ENCODE results near the gene ATRX.

The ATRX gene

GRCh38 chrX:77595848-77596247, 190.2 kb downstream of the ATRX start:
- H3K36me3 ChIP-seq (ENCODE audit: control insufficient read depth in 2 of 2, insufficient read depth in 1 of 2, low read length in 2 of 2): peaks cover 12 to 24% of the 10 kb centered on the region in 2 experiments
- no peaks in the 10 kb centered on the region for H3K4me1 ChIP-seq (ENCODE audit: control insufficient read depth, insufficient read depth, low read length)
- POLR2A ChIA-PET: no interaction called here
- H3K4me3 ChIP-seq (ENCODE audit: low read depth, low read length): no peak overlapping the region
- CTCF ChIA-PET: interaction anchor here (0.6 to 1.1 kb wide), 4 partner anchors 10 to 1040 kb away, joined by 3 to 5 read pairs (median 4); no protein-coding TSS in a partner anchor
- peaks cover 3% of the 10 kb centered on the region; the same call in 1 of the 2 replicates for H3K9me3 ChIP-seq (ENCODE audit: control insufficient read depth, insufficient read depth, low read depth, low read length)
- TF ChIP-seq ZNF571 (tag by site-specific recombination; IDR thresholded peaks at IDR 0.05) (no peak), ZNF843 (tag by site-specific recombination; IDR thresholded peaks at IDR 0.05) (no peak), ZFP69B (tag by site-specific recombination; IDR thresholded peaks at IDR 0.05) (no peak), ZNF600 (tag by site-specific recombination; IDR thresholded peaks at IDR 0.05) (no peak), ZBTB20 (tag by site-specific recombination; IDR thresholded peaks at IDR 0.05) (no peak), PBX3 (CRISPR knock-in tag; IDR thresholded peaks at IDR 0.05) (no peak), KLF16 (tag by site-specific recombination; IDR thresholded peaks at IDR 0.05) (no peak), ZNF518A (tag by site-specific recombination; conservative IDR thresholded peaks at IDR 0.05; ENCODE audit: low read depth) (no peak), ZIC2 (tag by site-specific recombination; IDR thresholded peaks at IDR 0.05) (no peak), ZNF626 (tag by site-specific recombination; IDR thresholded peaks at IDR 0.05) (no peak), ZNF660 (tag by site-specific recombination; IDR thresholded peaks at IDR 0.05) (no peak), ZSCAN16 (tag by site-specific recombination; IDR thresholded peaks at IDR 0.05) (no peak), ZNF394 (tag by site-specific recombination; IDR thresholded peaks at IDR 0.05; ENCODE audit: borderline replicate concordance) (no peak), ZBTB44 (tag by site-specific recombination; IDR thresholded peaks at IDR 0.05) (no peak), GLI4 (tag by site-specific recombination; IDR thresholded peaks at IDR 0.05) (no peak)
- TF ChIP-seq, protein P1, sequence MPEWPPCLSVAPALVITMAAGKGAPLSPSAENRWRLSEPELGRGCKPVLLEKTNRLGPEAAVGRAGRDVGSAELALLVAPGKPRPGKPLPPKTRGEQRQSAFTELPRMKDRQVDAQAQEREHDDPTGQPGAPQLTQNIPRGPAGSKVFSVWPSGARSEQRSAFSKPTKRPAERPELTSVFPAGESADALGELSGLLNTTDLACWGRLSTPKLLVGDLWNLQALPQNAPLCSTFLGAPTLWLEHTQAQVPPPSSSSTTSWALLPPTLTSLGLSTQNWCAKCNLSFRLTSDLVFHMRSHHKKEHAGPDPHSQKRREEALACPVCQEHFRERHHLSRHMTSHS (tag by site-specific recombination; IDR thresholded peaks at IDR 0.05): no peak
- TF ChIP-seq, protein P2, sequence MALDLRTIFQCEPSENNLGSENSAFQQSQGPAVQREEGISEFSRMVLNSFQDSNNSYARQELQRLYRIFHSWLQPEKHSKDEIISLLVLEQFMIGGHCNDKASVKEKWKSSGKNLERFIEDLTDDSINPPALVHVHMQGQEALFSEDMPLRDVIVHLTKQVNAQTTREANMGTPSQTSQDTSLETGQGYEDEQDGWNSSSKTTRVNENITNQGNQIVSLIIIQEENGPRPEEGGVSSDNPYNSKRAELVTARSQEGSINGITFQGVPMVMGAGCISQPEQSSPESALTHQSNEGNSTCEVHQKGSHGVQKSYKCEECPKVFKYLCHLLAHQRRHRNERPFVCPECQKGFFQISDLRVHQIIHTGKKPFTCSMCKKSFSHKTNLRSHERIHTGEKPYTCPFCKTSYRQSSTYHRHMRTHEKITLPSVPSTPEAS (tag by site-specific recombination; IDR thresholded peaks at IDR 0.05): no peak
- H3K27ac ChIP-seq (ENCODE audit: extremely low read depth, low read depth, low read length): no peak overlapping the region
